Activated CD4-positive, CD25-positive, alpha-beta regulatory T cell (primary cell): ENCODE measurements around the gene SLC24A3.

Source experiments
- DNase-seq, 4 experiments: peaks; one replicate each; lab custom pipeline; 2025; lab: John Stamatoyannopoulos, UW

SLC24A3 gene

DNA sequence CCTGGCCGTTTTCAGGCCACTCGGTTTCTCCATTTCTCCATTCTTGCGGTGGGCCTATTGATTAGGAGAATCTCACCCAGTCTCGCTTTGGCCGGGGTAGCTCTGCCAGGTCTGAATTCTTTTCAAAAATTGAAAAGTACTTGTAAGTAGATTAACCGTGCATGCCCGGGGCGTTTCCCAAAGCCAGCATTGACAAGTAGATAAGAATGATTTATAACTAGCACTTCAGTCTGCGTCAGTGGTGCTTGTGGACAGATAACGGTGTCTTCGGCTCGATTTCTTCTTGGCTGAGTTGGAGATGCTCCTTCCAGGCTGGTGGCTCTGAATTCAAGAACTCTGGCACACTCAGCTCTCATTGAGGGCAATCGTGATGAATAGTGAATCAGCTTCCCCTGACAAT is 29.0 kb downstream of the SLC24A3 start:
- no peak for DNase-seq

DNA sequence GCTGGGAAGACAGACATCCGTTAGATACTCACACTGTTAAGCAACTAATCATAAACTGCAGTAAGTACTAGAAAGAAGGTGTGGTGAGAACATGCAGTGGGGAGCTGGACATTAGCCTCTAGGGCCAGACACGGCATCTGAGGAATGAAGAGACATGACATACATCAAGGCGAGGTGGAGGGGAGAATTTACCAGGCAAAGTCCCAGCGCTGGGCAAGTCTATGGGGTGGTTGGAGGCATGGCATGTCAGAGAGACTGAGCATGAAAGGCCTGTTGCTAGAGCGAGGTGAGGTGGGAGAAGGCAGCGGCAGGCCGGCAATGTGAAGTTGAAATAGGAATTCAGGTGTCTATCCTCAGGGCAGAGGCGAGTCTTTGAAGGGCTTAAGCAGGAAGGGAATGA is 31.8 kb downstream of the SLC24A3 start:
- DNase-seq: no peak

DNA sequence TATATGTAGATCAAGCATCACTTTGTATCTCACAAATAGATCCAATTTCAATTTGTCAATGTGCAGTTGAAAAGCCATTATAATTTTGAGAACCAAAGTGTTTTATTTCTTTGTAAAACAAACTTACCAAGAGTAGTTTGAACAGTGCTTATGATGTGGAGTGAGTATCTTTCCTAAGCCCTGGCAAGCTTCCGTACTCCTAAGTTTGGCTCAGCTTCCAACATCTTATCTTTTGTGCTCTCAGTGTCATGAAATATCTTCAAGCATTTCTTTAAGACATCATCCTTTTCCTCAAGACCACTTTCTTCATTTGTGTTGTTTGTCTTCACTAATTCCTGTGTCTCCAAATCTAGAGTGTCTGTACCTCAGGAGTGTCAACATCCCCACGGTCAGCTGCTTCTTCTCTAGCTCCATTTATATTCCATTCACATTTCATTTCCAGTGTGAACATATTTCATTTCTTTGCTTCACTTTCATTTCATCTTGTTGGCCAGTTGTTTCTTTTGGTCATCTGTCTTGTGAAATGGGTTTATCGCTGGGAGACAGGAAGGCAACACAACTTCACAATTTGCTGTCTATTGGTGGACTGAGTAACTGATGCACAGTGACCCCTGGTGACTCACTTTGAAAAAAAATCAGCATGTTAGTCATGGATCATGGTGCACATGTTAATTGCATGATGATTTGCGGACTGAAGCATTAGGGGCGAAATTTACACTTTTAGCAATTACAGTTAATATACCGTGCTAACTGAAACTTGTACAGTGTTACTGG is 36.9 kb downstream of the SLC24A3 start:
- no peak for DNase-seq

DNA sequence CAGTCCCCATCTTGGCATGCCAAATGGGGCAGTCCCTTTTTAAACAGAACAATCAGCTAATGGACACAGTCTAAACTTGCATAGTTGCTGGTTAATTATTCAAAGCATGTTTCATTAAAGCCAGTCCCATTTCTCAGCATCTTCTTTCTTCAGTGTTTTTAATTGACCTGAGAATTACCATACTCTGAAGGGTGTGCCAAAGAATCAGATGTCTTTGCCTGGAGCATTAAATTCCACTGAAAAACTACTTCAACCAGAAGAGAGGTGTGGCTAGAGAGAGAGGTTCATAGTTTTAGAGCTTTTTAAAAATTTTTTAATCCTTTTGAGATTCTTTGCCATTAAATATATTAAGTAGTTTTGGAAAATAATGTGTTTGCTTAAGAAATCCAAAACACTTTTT is 37.9 kb downstream of the SLC24A3 start:
- DNase-seq: no peak

DNA sequence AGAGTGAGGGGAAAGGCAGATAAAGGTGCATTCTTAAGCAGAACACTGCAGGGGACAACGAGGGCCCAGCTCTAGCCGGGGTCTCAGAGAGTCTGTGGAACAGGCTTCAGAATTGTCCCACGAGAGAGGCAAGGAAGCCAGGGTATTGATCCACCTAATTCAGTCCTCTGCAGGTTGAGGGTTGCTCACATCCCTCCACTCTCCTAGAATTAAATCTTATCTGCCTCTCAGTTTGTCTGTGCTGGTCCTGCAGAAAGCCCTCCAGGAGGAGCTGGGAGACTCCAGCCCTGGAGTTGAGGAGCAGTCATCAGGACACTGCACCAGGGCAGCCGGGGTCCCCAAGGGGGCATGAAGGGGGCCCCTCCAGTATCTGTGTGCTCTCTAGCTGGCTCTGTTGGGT is 39.1 kb downstream of the SLC24A3 start:
- no peak for DNase-seq

DNA sequence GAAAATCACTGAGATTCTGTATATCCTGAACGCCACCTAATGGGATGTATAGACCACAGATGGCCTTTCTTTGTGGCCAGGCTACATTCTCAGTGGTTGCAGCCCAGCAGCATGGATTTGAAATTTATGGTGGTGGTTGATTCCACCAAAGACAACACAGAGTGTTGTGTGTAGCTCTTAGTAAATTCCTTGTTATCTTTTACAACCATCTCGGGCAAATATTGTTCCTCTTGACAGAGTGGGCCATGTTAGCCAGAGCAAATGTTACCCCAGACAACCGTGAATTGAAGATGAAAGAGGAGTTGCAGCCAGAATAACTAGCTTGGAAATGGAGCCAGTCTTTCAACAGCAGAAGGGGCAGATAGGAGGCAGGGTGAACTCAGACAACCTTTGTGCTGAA is 39.5 kb downstream of the SLC24A3 start:
- DNase-seq: no peak

DNA sequence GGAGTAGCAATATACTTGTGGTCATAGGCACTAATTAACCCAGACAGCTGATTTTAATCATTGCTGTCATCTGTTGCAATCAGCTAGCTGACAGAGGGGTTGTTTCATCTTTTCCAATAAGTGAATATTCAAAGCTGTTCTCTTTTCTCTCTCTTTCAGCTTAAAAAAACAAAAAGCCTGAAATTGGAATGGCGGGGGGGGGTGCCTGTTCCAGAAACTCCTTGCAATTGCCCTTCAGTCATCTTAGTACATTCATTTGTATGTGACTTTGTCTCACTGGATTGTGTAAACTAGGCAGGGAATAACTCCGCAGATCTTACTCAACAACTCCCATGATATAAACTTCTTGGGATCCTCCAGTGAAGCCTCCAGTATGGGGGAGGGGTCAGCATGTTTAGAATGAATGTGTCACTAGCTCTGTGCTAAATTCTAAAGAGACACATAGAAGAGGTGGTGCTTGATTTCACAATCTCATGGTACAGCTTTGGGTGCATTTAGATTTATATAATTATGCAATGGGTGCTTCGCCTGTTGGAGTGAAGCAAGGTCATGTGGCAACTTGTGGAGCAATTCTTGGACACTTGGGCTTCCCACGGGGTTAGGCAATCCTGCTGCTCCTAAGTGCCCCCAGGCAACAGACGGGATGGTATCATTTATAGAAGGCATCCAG is 40.1 kb downstream of the SLC24A3 start:
- no peak for DNase-seq

DNA sequence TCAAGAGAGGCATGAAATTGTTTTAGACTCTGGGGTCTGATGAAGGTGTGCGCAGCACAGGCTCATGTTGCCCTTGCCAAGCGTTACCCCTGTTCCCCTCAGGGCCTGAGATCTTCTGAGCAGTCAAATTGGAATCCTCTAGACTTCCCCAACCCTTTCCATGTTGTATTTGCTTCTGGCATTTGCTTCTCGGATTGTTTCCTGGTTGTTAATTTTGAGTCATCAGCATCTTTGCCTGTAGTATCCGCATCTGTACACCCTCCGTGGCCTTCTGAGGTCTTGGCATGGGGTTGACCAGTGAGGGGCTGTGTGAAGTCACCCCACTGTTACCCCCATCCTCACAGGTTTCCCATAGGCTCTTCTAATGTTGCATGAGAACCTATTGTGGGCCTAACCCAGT is 40.9 kb downstream of the SLC24A3 start:
- no peak for DNase-seq

DNA sequence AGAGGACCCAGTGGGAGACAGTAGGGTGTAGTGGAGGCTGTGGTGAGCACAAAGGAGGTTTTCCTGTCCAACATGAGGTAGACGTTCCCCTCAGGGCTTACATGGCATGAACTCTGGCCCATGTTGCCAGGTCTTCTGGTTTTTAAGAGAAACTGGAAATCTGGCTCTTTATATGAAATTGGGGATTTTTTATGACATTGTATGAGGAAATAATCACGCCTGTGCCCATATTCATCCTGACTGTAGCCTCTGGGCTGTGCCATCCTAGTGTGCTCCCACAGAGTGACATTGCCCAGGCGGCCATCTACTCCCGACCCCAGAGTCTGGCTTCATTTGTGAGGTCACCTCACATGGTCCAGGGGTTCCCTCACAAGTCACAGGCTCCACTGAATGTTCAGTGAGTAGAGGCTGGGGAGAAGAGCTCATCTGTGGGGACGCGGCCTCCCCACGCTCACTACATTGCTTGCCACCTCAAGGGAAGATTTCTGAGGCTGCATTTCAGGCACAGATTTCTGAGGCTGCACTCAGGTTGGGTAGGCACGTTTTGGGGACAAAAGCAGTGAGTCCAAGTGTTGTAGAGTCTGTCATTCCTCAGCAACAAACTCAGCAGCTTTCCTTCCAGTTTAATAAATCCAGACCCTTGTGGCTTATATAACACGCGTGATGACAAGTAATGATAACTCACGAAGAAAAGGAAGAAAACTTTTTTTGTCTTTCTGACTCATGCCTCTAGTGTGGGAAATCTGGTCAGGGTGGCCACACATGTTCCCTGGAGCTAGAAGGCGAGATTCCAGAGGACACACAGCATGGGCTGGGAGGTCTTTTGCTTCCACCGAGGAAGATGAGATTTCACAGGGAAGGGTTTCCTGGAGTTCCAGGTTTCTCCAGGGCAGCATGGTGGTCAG is 41.7 kb downstream of the SLC24A3 start:
- no peak for DNase-seq

DNA sequence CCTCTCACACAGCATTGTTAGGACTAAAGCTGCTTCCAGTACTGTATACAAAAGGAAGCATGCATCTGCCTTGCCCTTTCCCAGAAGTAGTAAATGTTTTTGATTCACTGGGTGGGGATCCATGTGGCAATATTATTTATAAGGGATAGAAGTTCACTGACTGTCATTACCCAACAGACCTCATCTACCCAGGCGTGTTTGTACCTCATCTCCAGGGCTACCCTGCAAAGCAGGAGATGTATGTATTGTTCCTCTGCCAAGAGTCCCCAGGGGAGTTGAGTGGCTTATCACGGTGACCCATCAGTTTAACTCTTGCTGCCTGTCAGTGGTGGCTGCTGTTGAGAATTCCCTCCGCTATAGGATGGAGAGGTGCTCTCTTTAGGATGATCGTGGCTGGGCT is 42.5 kb downstream of the SLC24A3 start:
- DNase-seq: no peak

DNA sequence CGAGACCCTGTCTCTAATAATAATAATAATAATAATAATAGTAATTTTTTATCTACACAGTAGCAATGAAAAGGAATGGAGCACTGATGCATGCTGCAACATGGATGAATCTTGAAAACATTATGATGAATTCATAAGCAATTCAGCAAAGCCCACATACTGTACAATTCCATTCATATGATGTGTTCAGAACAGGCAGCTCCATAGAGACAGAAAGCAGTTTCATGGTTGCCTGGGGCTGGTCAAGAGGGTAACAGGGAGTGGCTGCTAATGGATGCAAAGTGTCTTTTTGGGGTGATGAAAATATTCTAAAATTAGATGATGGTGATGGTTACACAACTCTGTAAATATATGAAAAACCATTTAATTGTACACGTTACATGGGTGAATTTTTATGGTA is 43.6 kb downstream of the SLC24A3 start:
- DNase-seq: no peak

DNA sequence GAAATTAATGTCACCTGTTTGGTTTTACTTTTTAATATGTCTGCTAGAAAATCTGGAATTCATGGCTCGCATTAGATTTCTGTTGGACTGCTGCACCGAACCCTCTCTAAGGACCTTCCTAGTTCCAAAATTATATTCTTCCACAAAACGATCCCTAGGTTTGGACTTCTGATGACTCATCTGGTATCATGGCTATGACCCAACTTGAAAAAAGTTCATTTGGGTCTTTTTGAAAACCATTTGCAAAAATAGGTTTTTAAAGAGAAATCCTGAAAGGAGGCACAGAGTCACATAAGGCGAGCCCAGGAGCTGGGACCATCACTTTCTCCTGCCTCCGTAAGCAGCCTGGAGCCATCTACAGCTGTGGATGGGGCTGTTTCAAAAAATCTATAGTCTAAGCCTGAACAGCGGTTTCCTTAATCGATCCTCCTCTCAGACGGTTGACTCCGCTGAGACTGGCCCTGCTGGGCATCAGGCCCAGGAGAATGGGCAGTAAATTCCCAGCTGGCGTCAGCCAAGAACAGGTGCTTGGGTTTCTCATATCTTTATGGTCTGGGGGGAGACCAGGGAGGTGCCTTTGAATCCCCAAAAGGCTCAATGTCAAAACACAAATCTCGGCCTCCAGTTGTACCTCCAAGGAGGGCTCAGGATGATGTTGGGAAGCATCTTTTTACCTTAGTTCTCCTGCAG is 44.6 kb downstream of the SLC24A3 start:
- no peak for DNase-seq

DNA sequence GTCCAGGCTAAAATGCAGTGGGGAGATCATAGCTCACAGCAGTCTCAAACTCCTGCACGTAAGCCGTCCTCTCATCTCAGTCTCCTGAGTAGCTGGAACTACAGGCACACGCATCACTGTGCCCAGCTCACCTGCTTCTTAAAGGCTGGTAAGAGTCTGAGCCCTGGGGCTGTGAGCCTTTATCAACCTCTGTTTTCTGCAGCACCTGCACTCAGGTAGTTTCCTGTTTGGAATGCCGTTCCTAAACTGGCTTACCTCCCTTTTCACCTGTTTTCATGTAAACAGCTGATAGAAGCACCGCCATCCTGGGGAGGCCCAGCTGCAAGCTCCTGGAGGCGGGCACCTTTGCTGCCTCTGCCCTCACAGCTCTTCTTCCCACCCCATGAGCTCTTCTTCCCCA is 45.4 kb downstream of the SLC24A3 start:
- no peak for DNase-seq

DNA sequence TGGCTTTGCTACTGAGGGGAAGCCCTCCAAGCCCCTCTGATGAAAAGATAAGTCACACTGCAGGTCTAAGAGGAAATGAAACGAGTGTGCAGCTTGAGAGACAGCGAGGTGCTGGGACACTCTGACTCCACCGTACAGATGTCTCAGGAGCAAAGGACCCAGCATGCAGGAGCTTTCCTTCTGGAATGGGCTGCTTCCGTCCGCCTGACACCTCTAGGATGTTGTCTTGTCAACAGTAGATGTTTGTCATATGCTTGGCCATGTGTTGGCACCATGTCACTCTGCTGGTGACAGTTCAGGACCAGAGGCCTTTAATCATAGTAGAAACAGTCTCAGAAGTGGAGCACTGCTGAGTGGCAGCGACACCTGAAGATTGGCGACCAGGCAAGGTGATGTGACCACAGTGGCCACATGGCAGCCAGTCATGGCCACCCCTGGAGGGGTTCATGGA is 46.7 kb downstream of the SLC24A3 start:
- DNase-seq: no peak

DNA sequence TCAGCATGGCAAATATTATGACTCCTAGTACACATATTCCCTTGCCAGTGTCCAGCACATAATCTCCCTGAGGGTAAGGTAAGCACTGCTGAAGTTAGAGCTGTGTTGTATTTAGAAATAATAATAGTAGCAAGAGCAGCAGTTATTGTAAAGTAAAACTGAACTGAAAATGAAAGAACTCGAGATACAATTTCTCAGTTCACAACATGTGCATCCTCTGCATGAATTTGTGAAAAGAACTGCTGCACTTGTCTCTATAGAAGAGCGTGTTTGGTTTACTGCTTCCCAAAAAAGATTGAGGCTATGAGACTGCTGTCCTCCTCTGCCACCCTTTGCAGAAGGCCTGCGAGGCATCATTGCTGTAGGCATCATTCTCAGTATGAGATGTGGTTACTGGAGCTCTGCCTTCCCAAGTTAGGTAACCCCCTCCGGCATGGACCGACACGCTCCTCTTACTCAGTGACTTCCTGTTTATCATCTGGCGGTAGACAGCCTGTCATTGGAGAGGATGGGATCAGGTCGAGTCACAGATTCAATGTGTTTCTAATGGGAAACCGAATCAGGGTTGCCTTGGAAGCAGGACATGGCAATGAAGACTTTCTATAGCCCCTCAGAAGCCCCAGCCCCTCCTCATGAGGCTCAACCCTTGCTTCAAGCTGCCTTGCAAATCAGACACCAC is 48.1 kb downstream of the SLC24A3 start:
- DNase-seq: no peak

DNA sequence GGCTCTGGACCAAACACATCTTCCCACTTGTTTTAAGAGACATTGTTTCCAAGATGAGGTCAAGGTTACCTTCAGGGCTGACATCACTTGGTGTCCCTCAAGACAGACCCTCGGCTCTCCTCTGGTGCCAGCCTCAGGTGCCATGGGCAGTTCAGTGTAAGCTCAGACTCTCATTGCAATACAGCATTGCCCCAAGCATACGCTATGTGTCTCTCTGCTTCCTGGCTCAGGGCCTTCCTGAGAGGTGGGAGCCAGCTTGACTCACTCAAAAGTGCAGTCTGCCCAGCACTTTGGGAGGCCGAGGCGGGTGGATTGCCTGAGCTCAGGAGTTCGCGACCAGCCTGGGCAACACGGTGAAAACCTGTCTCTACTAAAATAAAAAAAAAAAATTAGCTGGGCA is 51.7 kb downstream of the SLC24A3 start:
- DNase-seq: no peak

DNA sequence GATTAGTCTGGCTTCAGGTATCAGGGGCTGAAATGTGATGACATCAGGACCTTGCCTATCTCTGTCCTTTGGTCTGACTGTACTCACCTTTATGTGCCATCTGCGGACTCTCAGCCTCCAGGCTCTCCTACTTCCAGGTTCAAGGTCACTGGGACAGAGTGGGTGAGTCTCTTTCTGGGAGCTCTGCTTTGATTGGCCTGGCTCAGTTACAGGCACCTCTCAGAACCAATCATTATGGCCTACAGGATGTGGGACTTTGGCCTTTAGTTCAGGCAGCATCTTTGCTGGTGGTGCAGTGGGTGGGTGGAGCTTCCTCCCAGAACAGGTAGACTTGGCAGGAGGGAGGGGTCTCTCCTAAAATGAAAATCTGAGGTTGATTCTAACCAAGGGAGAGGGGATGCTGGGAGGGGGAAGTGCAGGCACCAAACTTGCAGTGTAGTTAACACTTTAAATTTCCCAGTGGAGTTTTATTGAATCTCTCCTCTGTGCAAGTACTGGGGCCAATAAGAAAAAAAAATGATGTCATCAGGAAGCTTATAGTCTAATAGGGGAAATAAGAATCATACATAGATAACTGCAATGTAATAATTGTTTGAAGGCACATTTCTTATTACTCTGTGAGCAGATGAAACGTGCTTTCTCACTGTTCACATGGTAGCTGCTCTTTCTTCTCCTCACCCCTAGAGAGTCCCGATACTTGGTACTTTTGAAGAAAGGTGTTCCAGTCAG is 53.4 kb downstream of the SLC24A3 start:
- DNase-seq: no peak

DNA sequence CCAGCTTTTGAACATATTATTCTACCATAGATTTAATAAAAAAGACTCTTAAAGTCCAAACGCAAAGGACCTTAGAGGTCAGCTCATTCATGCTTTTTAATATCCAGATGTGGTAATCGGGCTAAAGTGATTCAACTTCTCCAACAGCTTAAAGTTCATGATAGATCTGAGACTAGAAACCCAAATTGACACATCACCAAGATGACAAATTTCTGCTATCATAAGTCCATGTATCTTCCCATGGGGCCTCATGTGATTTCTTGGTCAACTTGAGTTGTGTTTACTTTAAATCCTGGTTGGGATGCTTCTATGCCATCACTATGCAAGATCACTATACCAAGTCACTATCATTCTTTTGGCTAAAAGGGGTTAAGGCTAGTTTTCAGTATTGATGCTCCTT is 56.0 kb downstream of the SLC24A3 start:
- DNase-seq: no peak

DNA sequence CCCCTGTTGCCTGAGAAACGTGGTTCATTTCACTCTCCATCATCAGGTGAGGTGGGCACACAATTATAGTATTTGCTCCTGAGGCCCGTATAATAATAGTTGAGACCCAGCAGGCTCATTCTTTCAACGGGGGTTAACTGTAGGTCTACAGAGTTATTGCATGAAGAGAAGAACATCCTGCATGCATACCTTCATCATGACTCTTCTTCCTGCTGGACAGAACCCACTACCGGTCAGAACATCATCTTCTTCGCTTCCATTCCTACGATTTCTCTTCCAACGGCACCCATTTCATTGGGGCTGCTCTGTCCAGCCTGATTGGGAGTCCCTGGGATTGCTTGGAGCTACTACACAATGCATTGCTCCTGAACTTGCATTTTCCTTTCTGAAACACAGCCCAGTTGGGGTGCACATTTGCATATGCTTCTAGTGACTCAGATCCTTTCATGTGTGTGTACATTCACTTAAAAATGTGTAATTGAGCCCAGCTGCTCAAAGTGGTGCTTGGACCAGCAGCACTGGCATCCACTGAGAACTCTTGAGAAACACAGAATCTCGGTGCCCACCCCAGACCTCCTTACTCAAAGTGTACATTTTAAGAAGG is 57.4 kb downstream of the SLC24A3 start:
- no peak for DNase-seq

DNA sequence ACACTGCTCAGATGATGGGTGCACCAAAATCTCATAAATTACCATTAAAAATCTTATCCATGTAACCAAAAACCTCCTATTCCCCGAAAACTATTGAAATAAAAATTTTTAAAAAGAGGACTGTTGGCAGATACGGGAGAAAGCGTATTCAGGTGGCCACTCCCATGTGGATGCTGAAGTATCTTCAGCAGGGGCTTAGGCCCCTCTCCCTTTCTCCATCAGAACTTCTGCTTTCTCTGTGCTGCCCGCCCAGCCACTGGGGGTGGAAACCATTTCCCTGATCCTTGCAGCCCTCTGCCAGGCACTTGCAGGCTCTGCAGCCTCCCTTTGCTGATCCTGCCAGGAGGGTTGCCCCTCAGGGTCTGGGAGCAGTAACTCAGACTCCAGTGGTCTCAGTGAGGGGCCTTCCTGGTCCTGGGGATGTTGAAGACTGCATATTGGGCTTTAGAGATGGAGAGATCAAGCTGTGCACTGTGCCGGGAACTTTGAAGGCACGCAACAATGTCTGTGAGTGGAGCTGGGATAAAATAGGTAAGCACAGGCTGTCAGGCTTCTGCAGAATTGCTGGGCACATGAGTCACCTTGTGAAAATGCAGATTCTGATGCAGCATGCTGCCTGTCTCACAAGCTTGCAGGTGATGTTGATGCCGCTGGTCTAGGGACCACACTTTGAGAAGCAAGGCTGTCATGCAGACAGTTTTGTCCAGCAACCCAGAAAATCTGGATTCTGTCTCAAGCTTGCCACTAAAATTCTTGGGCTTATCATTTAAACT is 59.6 kb downstream of the SLC24A3 start:
- DNase-seq: no peak
